Fibroblast of lung (primary cell): ENCODE data around the gene MVB12A. TPM values are rescaled to one million over a fixed set of nuclear protein-coding genes. Genes with fewer than 3 reads are reported as not detected.
A peak's percentile ranks its signal among the peaks of the same experiment; 100 is the strongest.

ENCODE experiments used
- DNase-seq, 2 donors: peaks; one replicate each; pipeline versions ENCODE4 v3.0.0 to v3.0.0-alpha.2; 2010; ENCODE audit warnings: low read depth in 2 of 2
- H2AFZ ChIP-seq: 2 replicates; pipeline ENCODE4 v1.5.1; 2012; ENCODE audit warnings: low read length, control low read depth, inconsistent platforms
- H3K27ac ChIP-seq: 2 replicates; pipeline ENCODE4 v1.5.1; 2011; ENCODE audit warnings: low read length, control low read depth; ENCODE audit not compliant: insufficient read depth
- H3K27me3 ChIP-seq: 2 replicates; pipeline ENCODE4 v1.5.1; 2011; ENCODE audit warnings: mild to moderate bottlenecking, low read length; ENCODE audit not compliant: control insufficient read depth, insufficient read depth
- H3K36me3 ChIP-seq: 2 replicates; pipeline ENCODE4 v1.5.1; 2011; ENCODE audit warnings: low read length; ENCODE audit not compliant: control insufficient read depth, insufficient read depth
- H3K4me1 ChIP-seq: 2 replicates; pipeline ENCODE4 v1.5.1; 2011; ENCODE audit warnings: low read length; ENCODE audit not compliant: control insufficient read depth, insufficient read depth; ENCODE audit errors: extremely low read depth
- H3K4me2 ChIP-seq: 2 replicates; pipeline ENCODE4 v1.5.1; 2011; ENCODE audit warnings: low read length, control low read depth; ENCODE audit not compliant: insufficient read depth; ENCODE audit errors: extremely low read depth
- H3K4me3 ChIP-seq, 4 experiments: fragments of 200-600 bp in 1 of 4; sonication (generic) in 1 of 4; replicated peaks in 1 of 4; 2 replicates each; pipeline ENCODE4 v1.5.1; 2011 to 2016; ENCODE audit warnings: low read length in 4 of 4, low read depth in 3 of 4, mild to moderate bottlenecking in 3 of 4, control low read depth in 2 of 4, inconsistent platforms in 1 of 4, mixed read lengths in 1 of 4; ENCODE audit not compliant: insufficient read depth in 1 of 4; ENCODE audit errors: control extremely low read depth in 1 of 4
- H3K79me2 ChIP-seq: 2 replicates; pipeline ENCODE4 v1.5.1; 2012; ENCODE audit warnings: mild to moderate bottlenecking, low read length, inconsistent platforms; ENCODE audit not compliant: control insufficient read depth, insufficient read depth
- H3K9ac ChIP-seq: 2 replicates; pipeline ENCODE4 v1.5.1; 2011; ENCODE audit warnings: mild to moderate bottlenecking, low read length, control low read depth; ENCODE audit not compliant: insufficient read depth
- H3K9me3 ChIP-seq: 2 replicates; pipeline ENCODE4 v1.5.1; 2012; ENCODE audit warnings: low read depth, low read length; ENCODE audit not compliant: control insufficient read depth, insufficient read depth
- H4K20me1 ChIP-seq: 2 replicates; pipeline ENCODE4 v1.5.1; 2011; ENCODE audit warnings: low read length; ENCODE audit not compliant: control insufficient read depth, insufficient read depth; ENCODE audit errors: extremely low read depth
- CTCF ChIP-seq, 2 donors: IDR thresholded peaks in 1 of 2; conservative IDR thresholded peaks in 1 of 2; 1 replicate in 1 of 2; 2 replicates in 1 of 2; pipeline ENCODE4 v1.5.1; 2011 to 2012; ENCODE audit warnings: low read length in 2 of 2, control low read depth in 1 of 2, inconsistent platforms in 1 of 2, low read depth in 1 of 2, mild to moderate bottlenecking in 1 of 2
- EZH2 ChIP-seq: IDR thresholded peaks from 2 replicates; pipeline ENCODE4 v1.5.1; 2012; ENCODE audit warnings: low read length, control low read depth, mild to moderate bottlenecking; ENCODE audit errors: missing control alignments
- polyA plus RNA-seq, 2 donors: library from polyadenylated mRNA; depleted of rRNA in 1 of 2; stranded (reverse) in 1 of 2; unstranded in 1 of 2; fragments of >200 nt; gene quantifications; 2 replicates each; pipeline ENCODE4 v1.2.1, GENCODE V29; 2011 to 2012; ENCODE audit warnings: missing spikeins in 1 of 2
- total RNA-seq: library from RNA; depleted of rRNA; stranded (reverse); fragments of >200 nt; gene quantifications from 2 replicates; pipeline ENCODE4 v1.2.1, GENCODE V29; 2014

MVB12A gene
- total and polyA plus RNA-seq, 2 donors (not counting 1 experiment from before 2014, with no cell fraction given): 24.8 to 34.7 TPM

GRCh38 chr19:17436874-17437267 is 17.0 kb downstream of the MVB12A start:
- H2AFZ ChIP-seq: no peak overlapping the region
- no peak for TF ChIP-seq EZH2
- no peak for TF ChIP-seq CTCF (conservative IDR thresholded peaks at IDR 0.05 in 1 of 2, IDR thresholded peaks at IDR 0.05 in 1 of 2; ENCODE audit: low read depth in 1 of 2, low read length in 2 of 2)
- no peak overlapping the region for H3K27ac ChIP-seq
- no peak overlapping the region for H3K4me3 ChIP-seq
- no peaks in the 10 kb centered on the region for H3K79me2 ChIP-seq
- H3K4me2 ChIP-seq: no peak overlapping the region
- no peaks in the 10 kb centered on the region for H3K4me1 ChIP-seq
- H3K36me3 ChIP-seq: no peaks in the 10 kb centered on the region
- DNase-seq: no peak
- no peak overlapping the region for H3K9ac ChIP-seq
- H4K20me1 ChIP-seq: no peaks in the 10 kb centered on the region
- H3K9me3 ChIP-seq: no peaks in the 10 kb centered on the region
- no peaks in the 10 kb centered on the region for H3K27me3 ChIP-seq

GRCh38 chr19:17441241-17442021 is 21.6 kb downstream of the MVB12A start:
- Histone ChIP-seq H3K27ac (no peak overlapping the region), H3K9me3 (no peaks in the 10 kb centered on the region), H3K4me3 (no peak overlapping the region), H3K4me1 (no peaks in the 10 kb centered on the region), H3K79me2 (no peaks in the 10 kb centered on the region), H4K20me1 (no peaks in the 10 kb centered on the region), H3K4me2 (no peak overlapping the region), H3K36me3 (no peaks in the 10 kb centered on the region), H3K9ac (no peak overlapping the region), H3K27me3 (peaks cover 3% of the 10 kb centered on the region), H2AFZ (no peak overlapping the region)
- peak in 1 of 2 donors; percentile 71 for DNase-seq
- TF ChIP-seq CTCF (conservative IDR thresholded peaks at IDR 0.05 in 1 of 2, IDR thresholded peaks at IDR 0.05 in 1 of 2; ENCODE audit: low read depth in 1 of 2, low read length in 2 of 2) (peak; percentile 24 to 49), EZH2 (no peak)

GRCh38 chr19:17445526-17446165 is 25.8 kb downstream of the MVB12A start:
- no peaks in the 10 kb centered on the region for H3K79me2 ChIP-seq
- H3K9ac ChIP-seq: no peak overlapping the region
- no peaks in the 10 kb centered on the region for H3K36me3 ChIP-seq
- no peaks in the 10 kb centered on the region for H3K4me1 ChIP-seq
- no peak for DNase-seq
- no peak overlapping the region for H3K4me2 ChIP-seq
- no peak for TF ChIP-seq CTCF (conservative IDR thresholded peaks at IDR 0.05 in 1 of 2, IDR thresholded peaks at IDR 0.05 in 1 of 2; ENCODE audit: low read depth in 1 of 2, low read length in 2 of 2)
- no peak for TF ChIP-seq EZH2
- no peaks in the 10 kb centered on the region for H4K20me1 ChIP-seq
- no peak overlapping the region for H3K4me3 ChIP-seq
- H3K9me3 ChIP-seq: no peaks in the 10 kb centered on the region
- peaks cover 12% of the 10 kb centered on the region for H3K27me3 ChIP-seq
- no peak overlapping the region for H2AFZ ChIP-seq
- H3K27ac ChIP-seq: no peak overlapping the region
